GM18861 (cell line): ENCODE results near the gene PAQR4.
"Not testable (repeated sequence)": the region's sequence is repeated elsewhere in the genome, so short reads cannot be mapped to it uniquely, and the experiment has no call there.

Source experiments
- ATAC-seq: cut with Tn5 transposase; IDR thresholded peaks from one replicate; pipeline ENCODE4 v1.9.1; 2021; ENCODE audit not compliant: unreplicated experiment

Gene PAQR4

DNA sequence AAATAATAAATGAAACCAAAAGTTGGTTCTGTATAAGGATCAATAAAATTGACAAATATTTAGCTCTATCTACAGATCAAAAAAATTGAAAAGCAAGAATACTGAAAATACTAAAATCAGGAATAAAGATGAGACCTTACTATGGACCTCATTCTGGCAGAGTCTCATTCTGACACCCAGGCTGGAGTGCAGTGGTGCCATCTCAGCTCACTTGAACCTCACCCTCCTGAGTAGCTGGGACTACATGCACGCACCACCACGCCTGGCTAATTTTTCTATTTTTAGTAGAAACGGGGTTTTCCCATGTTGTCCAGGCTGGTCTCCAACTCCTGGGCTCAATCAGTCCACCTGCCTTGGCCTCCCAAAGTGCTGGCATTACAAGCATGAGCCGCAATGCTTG lies 27.1 kb upstream of the PAQR4 start:
- no peak for ATAC-seq

DNA sequence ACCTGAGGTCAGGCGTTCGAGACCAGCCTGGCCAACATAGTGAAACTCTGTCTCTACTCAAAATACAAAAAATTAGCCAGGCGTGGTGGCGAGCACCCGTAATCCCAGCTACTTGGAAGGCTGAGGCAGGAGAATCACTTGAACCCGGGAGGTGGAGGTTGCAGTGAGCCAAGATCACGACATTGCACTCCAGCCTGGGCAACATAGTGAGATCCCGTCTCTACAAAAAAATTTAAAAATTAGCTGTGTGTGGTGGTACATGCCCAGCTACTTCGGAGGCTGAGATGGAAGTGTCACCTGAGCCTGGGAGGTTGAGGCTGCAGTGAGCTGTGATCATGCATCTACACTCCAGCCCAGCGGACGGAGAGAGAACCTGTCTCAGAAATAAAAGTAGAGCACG lies 25.4 kb upstream of the PAQR4 start:
- not testable (repeated sequence) for ATAC-seq

DNA sequence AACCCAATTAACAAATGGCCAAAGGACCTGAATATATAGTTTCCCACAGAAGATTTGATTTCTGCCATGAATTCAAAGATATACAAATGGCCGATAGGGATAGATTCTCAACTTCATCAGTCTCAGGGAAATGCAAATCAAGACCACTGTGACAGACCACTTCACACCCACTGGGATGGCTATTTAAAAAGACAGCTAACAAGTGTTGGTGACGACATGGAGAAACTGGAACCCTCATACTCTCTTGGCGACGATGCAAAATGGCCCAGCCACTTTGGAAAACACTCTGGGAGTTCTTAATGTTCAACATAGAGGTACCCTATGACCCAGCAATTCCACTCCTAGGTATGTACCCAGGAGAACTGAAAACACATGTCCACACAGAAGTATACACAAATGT lies 22.5 kb upstream of the PAQR4 start:
- ATAC-seq: no peak

DNA sequence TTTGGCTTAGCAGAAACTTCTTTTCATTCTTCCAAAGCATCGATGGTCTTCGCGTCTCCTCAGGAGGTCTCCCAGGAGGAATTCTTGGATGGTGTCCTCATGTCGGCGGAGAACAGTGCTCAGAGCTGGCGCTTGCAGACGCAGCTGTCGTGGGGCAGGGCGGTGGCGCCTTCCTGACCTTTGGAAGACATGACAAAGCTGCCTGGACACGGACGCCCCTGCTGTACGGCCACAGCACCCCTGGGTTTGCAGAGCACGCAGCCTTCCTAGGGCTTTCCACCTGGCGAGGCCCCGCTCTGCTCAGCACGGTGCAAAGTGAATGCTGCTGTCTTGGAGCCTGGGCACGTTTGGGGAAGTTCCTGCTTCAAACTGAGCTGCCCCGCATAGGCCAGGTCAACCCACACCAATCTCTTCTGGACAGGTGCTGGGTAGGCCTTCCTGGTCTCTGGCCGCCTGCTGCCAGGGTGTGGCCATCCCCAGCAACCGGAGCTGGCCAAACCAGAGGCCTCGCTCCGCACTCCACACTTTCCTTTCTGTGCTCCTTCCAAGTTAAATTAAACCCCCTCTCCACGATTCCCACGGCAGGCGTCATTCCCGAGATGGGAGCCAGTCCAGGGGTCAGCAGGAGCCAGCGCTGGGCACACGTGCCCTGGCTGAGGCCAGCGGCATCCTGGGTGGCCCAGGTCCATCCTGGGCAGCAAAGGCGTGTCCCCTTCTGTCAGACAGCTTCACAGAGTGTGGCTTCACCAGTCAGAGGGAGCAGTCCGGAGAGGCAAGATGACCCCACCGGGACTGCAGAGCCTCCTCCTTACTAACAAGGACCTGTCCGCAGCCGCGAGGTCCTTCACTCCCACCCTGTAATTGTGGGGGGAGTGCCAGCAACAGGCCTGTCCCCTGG lies 20.1 kb upstream of the PAQR4 start:
- no peak for ATAC-seq

DNA sequence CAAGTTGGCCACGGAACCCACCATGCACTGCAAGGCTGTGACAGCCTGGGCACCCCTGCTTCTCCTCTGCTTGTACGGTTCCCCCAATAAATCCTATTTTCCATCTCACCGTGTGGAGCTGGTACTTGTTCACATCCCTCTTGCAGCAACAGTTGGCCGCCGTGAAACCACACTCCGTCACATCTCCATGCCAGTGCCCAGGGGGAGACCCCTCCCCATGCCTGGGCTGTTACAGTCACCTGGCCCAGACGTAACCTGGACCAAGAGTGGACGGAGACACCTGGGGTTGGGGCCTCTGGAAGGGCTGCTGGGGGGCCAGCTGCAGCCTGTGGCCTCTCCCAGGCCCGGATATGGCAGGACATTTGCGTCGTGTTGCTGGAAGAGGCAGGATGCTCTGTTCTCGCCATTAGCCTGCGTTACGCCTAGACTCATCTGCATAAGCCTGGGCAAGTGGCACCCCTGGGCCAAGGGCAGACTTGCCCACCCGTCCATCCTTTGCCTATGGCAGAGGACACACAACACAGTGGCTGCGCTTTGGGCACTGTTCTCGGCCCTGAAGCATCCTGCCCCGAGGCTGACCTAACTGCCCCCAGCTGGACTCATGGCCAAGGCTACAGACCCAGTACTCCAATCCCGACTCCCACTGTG lies 19.3 kb upstream of the PAQR4 start:
- no peak for ATAC-seq

DNA sequence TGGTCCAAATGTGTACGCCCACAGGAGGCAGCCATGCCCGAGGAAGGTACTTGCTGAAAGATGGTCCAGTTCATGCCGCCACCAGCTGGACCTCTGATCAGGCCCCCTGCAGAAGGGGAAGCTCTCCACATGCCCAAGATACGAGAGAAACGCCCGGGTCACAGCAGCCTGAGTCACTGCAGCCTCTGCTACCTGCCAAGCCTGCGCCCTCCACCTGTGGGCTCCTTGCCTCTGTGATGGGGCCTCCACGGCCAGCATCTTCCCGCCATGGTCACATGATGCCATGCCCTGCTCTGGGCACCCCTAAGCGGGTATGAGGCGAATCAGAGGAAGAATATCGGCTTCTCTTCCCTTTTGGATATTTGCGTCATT lies 18.8 kb upstream of the PAQR4 start:
- ATAC-seq: no peak

DNA sequence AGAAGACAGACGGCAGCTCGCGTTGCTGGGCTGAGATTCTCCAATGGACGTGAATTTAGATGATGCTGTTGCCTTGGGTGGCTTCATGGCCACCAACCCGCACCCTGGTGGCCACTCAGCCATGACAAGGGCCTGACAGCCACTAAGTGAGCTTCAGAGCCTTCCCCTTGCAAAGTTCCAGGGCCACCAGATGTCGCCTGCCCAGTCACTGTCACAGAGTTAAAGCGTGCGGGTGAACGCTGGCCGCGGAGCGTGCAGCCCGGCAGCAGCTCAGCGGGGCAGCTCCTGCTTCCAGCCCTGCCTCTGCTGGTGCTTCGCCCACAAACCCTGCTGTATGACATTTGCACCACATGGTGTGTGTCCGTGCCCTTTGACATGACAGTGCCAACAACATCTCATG lies 18.4 kb upstream of the PAQR4 start:
- no peak for ATAC-seq

DNA sequence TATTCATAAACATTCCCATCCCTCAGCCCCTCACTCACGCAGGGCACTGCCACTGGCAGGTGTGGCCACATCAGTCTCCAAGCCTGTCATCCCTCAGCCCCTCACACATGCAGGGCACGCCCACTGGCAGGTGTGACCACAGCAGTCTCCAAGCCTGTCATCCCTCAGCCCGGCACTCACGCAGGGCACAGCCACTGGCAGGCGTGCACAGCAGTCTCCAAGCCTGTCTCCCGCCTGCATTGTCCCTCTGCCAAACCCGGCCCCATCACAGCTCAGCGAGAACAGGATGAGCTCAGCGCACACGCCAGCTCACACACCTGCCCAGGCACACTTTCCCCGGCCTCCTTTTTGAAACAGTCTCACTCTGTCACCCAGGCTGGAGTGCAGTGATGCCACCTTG lies 16.5 kb upstream of the PAQR4 start:
- no peak for ATAC-seq

DNA sequence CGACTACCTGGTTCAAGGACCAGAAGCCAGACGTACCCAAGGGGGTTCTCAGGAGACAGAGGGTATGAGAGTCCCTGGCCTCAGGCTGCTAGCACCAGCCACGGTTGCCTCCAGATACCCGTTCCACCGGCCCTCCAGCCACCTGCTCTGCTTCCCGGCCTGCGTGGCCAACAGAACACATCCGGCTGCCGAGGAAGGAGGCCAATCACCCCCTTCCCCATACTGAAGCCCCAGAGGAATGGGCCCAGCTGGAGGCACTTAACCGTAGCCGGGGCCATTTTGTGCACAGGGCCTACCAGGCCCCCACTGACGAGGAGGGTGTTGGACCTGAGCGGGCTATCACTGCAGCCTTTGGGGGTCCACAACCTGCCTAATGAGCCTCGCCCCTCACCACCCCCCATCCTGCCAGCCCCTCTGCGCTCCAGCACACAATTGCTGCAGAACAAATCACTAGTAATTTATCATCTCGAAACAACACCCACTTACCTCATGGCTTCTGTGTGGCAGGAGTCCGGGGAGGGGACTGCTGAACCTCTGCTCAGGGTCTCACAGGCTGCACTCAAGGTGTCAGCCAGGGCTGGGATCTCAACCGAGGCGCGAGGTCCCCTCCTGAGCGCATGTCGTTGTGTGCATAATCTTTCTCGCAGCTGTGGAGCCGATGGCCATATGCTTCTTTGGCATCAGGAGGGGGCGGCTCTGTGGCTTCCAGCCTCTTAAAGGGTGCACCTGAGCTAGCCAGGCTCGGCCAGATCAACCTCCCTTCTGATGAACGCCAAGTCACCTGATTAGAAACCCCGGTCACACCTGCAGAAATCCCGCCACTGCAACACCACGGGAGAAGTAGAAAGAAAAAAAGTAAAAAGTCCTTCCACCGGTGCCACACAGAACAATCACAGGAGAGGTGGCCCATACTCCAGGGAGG lies 15.2 kb upstream of the PAQR4 start:
- no peak for ATAC-seq

DNA sequence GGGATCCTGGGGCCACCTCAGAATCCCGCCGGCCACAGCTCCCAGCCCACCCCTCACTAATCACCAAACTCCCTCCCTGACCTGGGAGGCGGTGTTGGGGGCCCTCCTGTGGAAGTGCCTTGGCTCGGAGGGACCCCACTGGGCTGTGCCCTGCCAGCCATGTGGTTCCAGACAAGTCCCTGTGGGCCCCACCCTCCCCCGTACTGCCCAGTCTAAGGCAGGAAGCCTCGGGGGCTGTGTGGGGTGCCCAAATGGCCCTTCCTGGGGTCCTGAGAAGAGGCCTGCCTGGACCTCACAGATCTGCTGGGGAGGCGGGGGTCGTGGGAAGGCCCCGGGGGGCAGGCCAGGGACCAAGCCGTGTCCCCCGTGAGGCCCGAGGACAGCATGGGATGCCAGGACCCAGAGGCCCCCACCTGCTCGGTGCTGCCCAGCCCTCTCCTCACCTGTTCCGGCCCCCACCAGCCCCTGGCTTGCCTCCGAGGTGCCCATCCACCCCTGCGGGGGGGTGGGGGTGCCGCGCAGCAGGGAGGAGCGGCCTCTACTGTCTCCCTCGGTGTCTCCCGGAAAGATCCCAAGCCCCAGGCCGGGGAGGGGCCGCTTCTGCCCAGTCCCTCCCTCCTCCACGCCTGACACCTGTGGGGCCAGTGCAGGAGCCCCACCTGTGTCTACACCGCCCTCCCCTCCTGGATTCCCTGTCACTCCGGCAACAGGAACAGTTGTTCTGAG lies 14.3 kb upstream of the PAQR4 start:
- ATAC-seq: no peak

DNA sequence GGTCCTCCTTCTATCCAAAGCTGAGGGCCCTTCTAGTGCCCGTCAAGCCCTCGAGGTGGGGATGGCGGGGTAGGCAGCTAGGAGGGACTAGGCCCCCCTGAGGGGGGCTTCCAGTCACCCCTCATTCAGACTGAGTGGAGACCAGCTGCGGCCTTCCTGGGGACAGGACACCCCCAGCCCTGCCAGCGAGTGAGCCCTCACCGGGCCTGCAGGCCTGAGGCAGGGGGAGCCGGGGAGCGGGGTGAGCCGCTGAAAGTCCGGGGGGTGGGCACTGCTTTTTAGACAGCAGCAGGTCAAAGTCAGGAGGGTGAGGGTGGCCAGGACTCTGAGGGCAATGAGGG lies 13.7 kb upstream of the PAQR4 start:
- no peak for ATAC-seq

DNA sequence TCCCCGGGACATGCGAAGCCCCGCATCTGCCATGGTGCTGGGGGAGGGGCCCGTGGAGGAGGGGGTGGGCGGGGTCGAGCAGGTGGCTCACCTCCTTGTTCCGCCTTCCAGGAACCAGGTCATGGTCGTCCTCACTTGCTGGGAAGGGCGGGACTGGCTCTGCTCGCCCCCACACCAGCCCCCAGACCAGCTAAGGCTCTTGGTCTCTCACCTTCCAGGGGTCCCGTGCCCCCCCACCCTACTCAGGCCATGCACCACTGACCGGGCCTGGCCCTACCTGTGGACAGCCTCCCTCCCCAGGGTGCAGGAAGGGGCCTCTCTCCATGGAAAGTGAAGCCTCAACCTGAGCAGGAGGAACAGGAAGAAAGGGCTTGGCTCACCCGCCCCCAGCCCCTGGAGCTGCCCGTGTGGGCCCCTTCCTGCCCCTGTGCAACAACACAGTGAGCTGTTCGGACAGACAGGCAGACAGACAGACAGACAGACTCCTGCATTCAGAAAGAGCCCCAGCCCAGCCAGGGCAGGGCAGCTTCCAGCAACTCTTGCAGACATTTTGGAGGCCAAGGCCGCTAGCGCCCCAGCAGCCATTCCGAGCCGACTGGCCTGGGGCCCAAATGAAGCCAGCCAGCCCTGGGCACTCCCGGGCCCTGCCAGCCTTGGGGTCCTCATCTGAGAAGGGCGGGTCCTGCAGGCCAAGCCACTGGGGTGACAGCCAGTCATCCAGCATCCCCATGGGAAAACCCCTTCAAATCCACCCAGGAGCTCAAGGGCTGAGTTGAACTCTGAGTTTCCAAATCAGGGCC lies 13.2 kb upstream of the PAQR4 start:
- ATAC-seq: no peak

DNA sequence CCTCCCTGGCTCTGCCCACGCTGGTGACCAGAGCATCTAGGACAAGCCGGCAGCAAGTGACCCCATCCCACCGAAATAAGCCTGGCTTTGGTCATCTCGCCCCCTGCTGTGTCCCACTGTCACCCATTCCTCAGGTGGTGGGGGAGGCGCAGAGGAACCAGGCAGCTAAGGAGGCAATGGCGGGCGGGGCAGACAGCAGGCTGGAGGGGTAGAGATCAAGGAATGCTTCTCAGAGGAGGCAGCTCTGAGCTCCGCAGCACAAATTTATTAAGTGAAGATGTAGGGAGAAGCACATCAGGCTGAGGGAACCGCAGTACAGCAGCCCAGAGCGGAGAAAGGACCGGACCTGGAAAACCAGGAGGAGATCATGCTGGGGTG lies 12.6 kb upstream of the PAQR4 start:
- no peak for ATAC-seq

DNA sequence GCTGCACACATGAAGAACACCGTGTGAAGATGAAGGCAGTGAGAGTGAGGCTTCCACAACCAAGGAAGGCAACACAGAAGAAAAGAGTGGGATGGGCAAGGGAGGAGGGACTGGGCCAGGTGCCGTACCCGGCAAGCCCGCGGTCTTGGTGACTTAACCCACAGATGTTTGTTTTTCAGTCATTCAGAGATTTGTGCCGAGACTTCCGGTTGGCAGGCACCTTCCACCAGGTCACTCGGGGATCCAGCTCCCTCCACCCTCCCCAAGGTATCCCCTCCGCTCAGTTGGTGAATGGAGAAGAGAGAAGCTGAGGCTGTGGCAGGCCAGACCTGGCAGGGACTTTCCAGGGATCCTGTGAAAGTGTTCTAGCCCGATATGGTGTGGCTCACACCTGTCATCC lies 9.9 kb upstream of the PAQR4 start:
- ATAC-seq: no peak

DNA sequence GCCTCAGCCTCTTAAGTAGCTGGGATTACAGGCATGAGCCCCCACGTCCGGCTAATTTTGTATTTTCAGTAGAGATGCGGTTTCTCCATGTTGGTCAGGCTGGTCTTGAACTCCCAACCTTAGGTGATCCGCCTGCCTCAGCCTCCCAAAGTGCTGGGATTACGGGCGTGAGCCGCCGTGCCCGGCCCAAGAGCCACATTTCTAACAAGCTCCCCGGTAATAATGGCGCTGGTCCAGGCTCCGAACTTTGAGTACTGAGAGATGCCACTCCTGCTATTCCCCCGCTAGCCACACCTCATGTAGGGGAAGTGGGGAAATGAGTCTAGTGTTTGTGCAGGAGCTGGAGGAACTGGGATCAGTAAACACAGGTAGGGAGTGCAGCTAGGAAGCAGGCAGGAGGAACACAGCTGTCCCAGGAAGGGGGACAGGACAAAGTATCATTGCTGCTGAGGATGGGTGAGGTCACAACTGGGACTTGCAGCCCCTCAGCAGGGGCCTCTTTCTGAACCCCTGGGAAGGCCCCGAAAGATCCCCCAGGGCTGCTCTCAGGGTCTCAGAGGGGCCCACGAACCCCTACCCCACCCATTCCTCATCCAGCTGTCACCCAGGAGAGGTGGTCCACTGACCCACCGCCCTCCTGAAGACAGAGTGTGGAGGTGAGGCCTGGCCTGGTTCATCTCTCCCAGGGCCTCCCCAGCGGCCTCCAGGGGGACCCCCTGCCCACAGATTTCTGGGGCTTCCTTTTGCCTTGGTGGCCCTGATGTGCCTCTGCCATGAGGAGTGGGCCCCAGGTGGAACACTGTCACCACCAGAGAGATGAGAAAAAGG lies 8.8 kb upstream of the PAQR4 start:
- no peak for ATAC-seq

DNA sequence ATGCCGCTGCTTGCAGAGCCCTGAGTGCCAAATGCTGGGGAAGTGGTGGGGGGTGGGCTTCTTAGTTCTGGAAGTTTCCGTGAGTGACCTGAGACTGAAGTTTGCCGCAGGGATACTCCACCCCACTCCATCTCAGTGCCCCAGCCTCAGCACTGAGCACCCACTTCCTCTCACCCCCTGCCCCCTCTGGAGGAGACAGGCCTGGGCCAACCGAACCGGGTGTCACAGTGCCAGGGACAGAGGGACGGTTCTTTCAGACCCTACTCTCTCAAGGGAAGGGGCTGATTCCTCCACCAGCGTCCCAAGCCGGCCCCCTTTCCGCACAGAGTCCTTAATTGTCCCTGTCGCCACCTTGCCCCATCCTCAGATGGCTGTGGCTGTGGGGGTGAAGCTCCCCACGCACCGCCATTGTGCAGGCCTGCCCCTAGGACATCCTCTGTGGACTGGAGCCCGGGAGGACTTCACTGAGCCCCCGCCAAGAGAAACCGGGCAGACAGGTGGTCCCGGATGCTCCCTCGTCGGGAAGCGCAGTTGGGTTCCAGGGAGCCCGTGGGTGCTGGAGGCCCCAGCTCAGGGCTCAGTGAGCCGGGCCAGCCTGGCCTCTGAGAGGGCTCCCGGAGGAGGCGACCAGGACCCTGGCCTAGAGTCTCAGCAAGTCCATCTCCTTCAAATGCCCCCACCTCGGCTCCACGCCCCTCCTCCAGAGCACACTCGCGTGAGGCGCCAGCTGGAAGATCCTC lies 6.6 kb upstream of the PAQR4 start:
- no peak for ATAC-seq

DNA sequence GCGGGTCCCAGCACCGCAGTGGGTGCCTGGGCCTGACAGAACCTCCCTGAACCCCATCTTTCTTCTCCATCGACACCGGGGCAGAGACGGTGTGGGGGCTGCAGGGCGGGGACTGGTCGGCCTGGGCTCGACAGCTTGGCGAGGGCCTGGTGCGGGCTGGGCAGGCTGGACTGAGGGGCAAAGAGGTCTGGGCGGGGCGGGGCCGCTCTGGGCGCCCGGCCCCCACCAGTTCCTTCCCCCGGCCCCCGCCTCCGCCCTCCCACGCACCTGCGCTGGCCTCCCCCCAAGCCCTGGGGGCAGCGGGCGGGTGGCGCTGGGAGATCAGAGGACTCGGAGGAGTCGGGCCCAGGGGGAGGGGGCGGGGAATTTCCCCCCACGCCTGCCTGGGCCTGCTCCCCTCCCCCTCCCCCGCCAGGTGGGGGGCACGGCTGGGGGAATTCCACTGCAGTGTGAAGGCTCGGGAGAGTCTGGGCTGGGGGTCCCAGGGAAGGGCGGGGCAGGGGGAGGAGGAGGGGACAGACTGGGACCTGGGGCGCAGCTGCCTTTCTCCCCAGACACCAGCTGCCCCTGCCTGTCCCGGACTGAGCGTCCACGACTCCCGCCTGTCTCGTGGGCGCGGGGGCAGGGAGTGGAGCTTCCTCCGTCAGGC lies 6.0 kb upstream of the PAQR4 start:
- no peak for ATAC-seq

DNA sequence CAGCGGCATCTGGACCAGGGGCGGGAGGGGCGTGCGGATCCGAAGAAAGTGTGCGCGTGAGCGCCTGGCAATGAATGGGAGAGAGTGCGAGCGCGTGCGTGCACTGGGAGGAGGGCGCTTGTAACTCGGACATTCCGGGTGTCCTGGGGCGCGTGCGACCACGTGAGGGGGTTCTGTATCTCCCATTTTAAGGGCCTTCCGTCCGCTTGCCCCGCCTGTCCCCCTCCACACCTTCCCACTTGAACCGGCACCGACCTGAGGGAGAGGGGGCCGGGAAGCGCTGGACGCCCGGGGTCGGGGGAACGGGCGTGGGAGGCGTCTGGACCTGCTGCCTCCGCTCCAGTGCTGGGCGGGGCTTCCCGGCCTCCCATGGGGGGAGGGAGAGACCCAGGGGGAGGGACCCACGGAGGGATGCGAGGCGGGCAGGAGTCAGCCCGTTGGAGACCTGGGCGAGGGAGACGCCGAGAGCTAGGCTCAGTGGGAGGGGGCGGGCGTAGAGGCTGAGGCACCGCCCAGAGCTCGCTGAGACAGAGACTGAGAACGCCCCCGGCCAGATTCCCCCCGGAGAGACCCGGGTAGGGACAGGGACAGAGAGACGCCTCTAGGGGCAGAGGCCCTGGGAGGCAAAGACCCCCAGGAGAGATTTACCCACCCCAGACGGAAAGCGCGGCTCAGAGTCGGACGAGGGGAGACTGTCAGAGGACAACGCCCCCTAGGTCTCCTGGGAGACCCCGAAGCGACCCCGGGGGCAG lies 5.2 kb upstream of the PAQR4 start, which contains the start of gene KREMEN2:
Gene KREMEN2, plus strand, starts transcription at position 553 of the 752 bp plus-strand sequence. CDS start 246 bp downstream, outside the sequence.
- ATAC-seq: no peak
